SHP77 (cell line): ENCODE measurements around the gene TBX3.

Source experiments
- DNase-seq, 2 experiments: peaks; one replicate each; lab custom pipeline; 2025; lab: John Stamatoyannopoulos, UW

The TBX3 gene

GRCh38 chr12:114668151-114668885, 15.7 kb downstream of the TBX3 start:
- DNase-seq: peak; percentile 81 to 88

GRCh38 chr12:114667669-114668150, 16.3 kb downstream of the TBX3 start:
- no peak for DNase-seq

GRCh38 chr12:114666746-114667668, 17.0 kb downstream of the TBX3 start:
- DNase-seq: no peak

GRCh38 chr12:114665411-114666260, 18.3 kb downstream of the TBX3 start:
- no peak for DNase-seq

GRCh38 chr12:114664651-114665320, 19.2 kb downstream of the TBX3 start:
- DNase-seq: no peak

- DNase-seq: peak; percentile 49 to 56
Observed at GRCh38 chr12:114662512-114663177, 21.3 kb downstream of the TBX3 start.

GRCh38 chr12:114661245-114661644, 22.7 kb downstream of the TBX3 start:
- no peak for DNase-seq

GRCh38 chr12:114659084-114659483, 24.9 kb downstream of the TBX3 start:
- DNase-seq: no peak

- no peak for DNase-seq
Observed at GRCh38 chr12:114658002-114658441, 26.0 kb downstream of the TBX3 start.

GRCh38 chr12:114657597-114657920, 26.4 kb downstream of the TBX3 start:
- no peak for DNase-seq

- DNase-seq: no peak
Observed at GRCh38 chr12:114656906-114657596, 26.9 kb downstream of the TBX3 start.

- no peak for DNase-seq
Observed at GRCh38 chr12:114655934-114656749, 27.8 kb downstream of the TBX3 start.

GRCh38 chr12:114649585-114649984, 34.4 kb downstream of the TBX3 start:
- no peak for DNase-seq

GRCh38 chr12:114648711-114649110, 35.3 kb downstream of the TBX3 start:
- DNase-seq: no peak

GRCh38 chr12:114638790-114639435, 45.1 kb downstream of the TBX3 start:
- no peak for DNase-seq

GRCh38 chr12:114636723-114637480, 47.1 kb downstream of the TBX3 start:
- peak in 1 of 2 experiments; percentile 20 for DNase-seq

GRCh38 chr12:114631242-114631641, 52.7 kb downstream of the TBX3 start:
- DNase-seq: no peak

GRCh38 chr12:114628199-114628598, 55.8 kb downstream of the TBX3 start:
- DNase-seq: no peak
